ENCODE measurements around the gene TRIM63.

- TF ChIP-seq ELF4 (CRISPR knock-in tag; IDR thresholded peaks at IDR 0.05; ENCODE audit: low read depth) (no peak), CTCF (IDR thresholded peaks at IDR 0.05) (no peak), ATF1 (CRISPR knock-in tag; IDR thresholded peaks at IDR 0.05) (no peak), NR1H2 (CRISPR knock-in tag; IDR thresholded peaks at IDR 0.05) (no peak), FOXJ3 (CRISPR knock-in tag; IDR thresholded peaks at IDR 0.05; ENCODE audit: borderline replicate concordance) (no peak), HMGA2 (CRISPR knock-in tag; IDR thresholded peaks at IDR 0.05) (no peak), TEAD4 (CRISPR knock-in tag; IDR thresholded peaks at IDR 0.05) (no peak), STAT6 (CRISPR knock-in tag; conservative IDR thresholded peaks at IDR 0.05; ENCODE audit: low read depth) (no peak), ZNF671 (CRISPR knock-in tag; IDR thresholded peaks at IDR 0.05) (no peak), ZNF396 (CRISPR knock-in tag; IDR thresholded peaks at IDR 0.05; ENCODE audit: borderline replicate concordance) (no peak), CREB1 (CRISPR knock-in tag; IDR thresholded peaks at IDR 0.05) (no peak), NR2C2 (CRISPR knock-in tag; IDR thresholded peaks at IDR 0.05) (no peak), ATF3 (CRISPR knock-in tag; conservative IDR thresholded peaks at IDR 0.05) (no peak), IRF1 (CRISPR knock-in tag; IDR thresholded peaks at IDR 0.05) (no peak)
These were observed 38.9 kb downstream of the TRIM63 start for GRCh38 chr1:26028490-26028980.
